ENCODE measurements around the gene IGF2BP2. TPM values are rescaled to one million over a fixed set of nuclear protein-coding genes. Genes with fewer than 3 reads are reported as not detected.

The IGF2BP2 gene
- total and polyA plus RNA-seq, 2 of the 8 experiments (the other 6 are each of a cell fraction or from before 2014, with no cell fraction given) = 7.4 to 121 TPM

GRCh38 chr3:185825639-185826481 lies 1.0 kb upstream of the IGF2BP2 start:
- H3K27ac ChIP-seq (ENCODE audit: low read depth, low read length) = peak overlapping the region; percentile 65
- H2BK120ac ChIP-seq (replicated peaks; ENCODE audit: low read depth, low read length) = no peak overlapping the region
- H3K4me2 ChIP-seq (ENCODE audit: insufficient read depth in 1 of 2, low read depth in 2 of 2, low read length in 2 of 2) = peak overlapping the region; percentile 87 to 93
- H3K14ac ChIP-seq (ENCODE audit: insufficient read length) = no peak overlapping the region
- H2AK5ac ChIP-seq (ENCODE audit: low read depth, low read length) = 0 out of 2 replicates have a peak overlapping the region, but pooled peaks have one; percentile 48
- peak overlapping the region; percentile 60; the same call in 1 of the 2 replicates for H2BK12ac ChIP-seq (ENCODE audit: low read depth, low read length)
- H3K23me2 ChIP-seq (ENCODE audit: low read depth, low read length) = peaks cover 14% of the 10 kb centered on the region; the same call in 1 of the 2 replicates
- POLR2A ChIA-PET (ENCODE audit: partially characterized antibody) = interaction anchor here (0.7 to 5.5 kb wide), 11 partner anchors 10 to 111 kb away, joined by 3 to 38 read pairs (median 4); partner anchors contain the start of gene TRA2B
- peaks cover 22% of the 10 kb centered on the region in 2 experiments; a peak in 3 of 4 replicates for H3K9me3 ChIP-seq (ENCODE audit: insufficient read depth in 2 of 2, low read depth in 1 of 2, low read length in 1 of 2)
- peak overlapping the region; percentile 94; the same call in 1 of the 2 replicates for H4K8ac ChIP-seq (ENCODE audit: extremely low read depth, insufficient read depth, low read length)
- CTCF ChIA-PET (ENCODE audit: partially characterized antibody) = interaction anchor here (1.3 kb wide), 1 partner anchor 9 kb away, joined by 4 read pairs; no protein-coding TSS in a partner anchor
- H2BK15ac ChIP-seq (ENCODE audit: low read length) = peak overlapping the region; percentile 61; the same call in 1 of the 2 replicates
- H3K27me3 ChIP-seq (replicated peaks in 1 of 4; ENCODE audit: control insufficient read depth in 3 of 4, extremely low read depth in 1 of 4, insufficient read depth in 3 of 4, low read length in 3 of 4) = peaks cover 0 to 6% (median 4%) of the 10 kb centered on the region in 4 experiments; a peak in 4 of 7 replicates
- peaks cover 2 to 65% of the 10 kb centered on the region in 2 experiments; a peak in 3 of 4 replicates for H3K79me2 ChIP-seq (ENCODE audit: control insufficient read depth in 1 of 2, insufficient read depth in 2 of 2, low read length in 2 of 2)
- H2BK5ac ChIP-seq (ENCODE audit: low read depth, low read length) = peak overlapping the region; percentile 83; the same call in 1 of the 2 replicates
- FAIRE-seq (no peak), DNase-seq (ENCODE audit: low read depth in 1 of 2, low spot score in 2 of 2) (peak in 1 of 2 experiments; percentile 73)
- H3K4ac ChIP-seq (replicated peaks; ENCODE audit: insufficient read length, low read depth, low read length) = peak overlapping the region; percentile 29
- no peak overlapping the region; the same call in 1 of the 2 replicates for H2BK20ac ChIP-seq (ENCODE audit: low read length)
- peak overlapping the region; percentile 43 to 84 (median 62); a peak in 6 of 7 replicates for H3K9ac ChIP-seq (replicated peaks in 1 of 4; ENCODE audit: extremely low read depth in 1 of 4, low read depth in 3 of 4, low read length in 3 of 4)
- WGBS, 2 experiments (ENCODE audit: extremely low coverage in 1 of 2, insufficient coverage in 1 of 2, insufficient read length in 1 of 2, insufficient replicate concordance in 2 of 2, low coverage in 1 of 2, low lambda C conversion rate in 2 of 2, missing lambda C conversion rate in 1 of 2) = 5% methylated on average over 51 of the region's 90 CpGs; no CpG with 5 or more reads in 1 of the 2 experiments
- peaks cover 2 to 37% (median 14%) of the 10 kb centered on the region in 4 experiments; a peak in 7 of 8 replicates for H3K36me3 ChIP-seq (ENCODE audit: control insufficient read depth in 2 of 4, insufficient read depth in 4 of 4, low read length in 3 of 4)
- H4K5ac ChIP-seq (ENCODE audit: insufficient read length, low read depth, low read length) = peak overlapping the region; percentile 44
- H3K18ac ChIP-seq (ENCODE audit: extremely low read depth, low read length) = peak overlapping the region; percentile 89
- no peak overlapping the region for H2AFZ ChIP-seq (ENCODE audit: low read length)
- peak overlapping the region; percentile 90 for H4K91ac ChIP-seq (replicated peaks; ENCODE audit: insufficient read length, low read length)
- H3K23ac ChIP-seq (ENCODE audit: insufficient read length) = no peak overlapping the region
- peaks cover 5% of the 10 kb centered on the region; the same call in 1 of the 2 replicates for H3K79me1 ChIP-seq (ENCODE audit: low read depth, low read length)
- peak overlapping the region; percentile 50 to 87 (median 71) for H3K4me3 ChIP-seq (ENCODE audit: extremely low read depth in 1 of 4, insufficient read depth in 2 of 4, low read depth in 3 of 4, low read length in 4 of 4)
- H4K20me1 ChIP-seq (replicated peaks in 1 of 2; ENCODE audit: control insufficient read depth in 1 of 2, insufficient read depth in 2 of 2, low read length in 2 of 2) = peaks cover 5 to 6% of the 10 kb centered on the region in 2 experiments
- H3K4me1 ChIP-seq (replicated peaks in 1 of 4; ENCODE audit: control insufficient read depth in 3 of 4, insufficient read depth in 4 of 4, low read length in 3 of 4) = peaks cover 3 to 8% (median 7%) of the 10 kb centered on the region in 4 experiments; a peak in 6 of 7 replicates
- peak overlapping the region; percentile 71 for H3K56ac ChIP-seq (replicated peaks; ENCODE audit: insufficient read length, low read depth, low read length)
- TF ChIP-seq EP300 (IDR thresholded peaks at IDR 0.05; ENCODE audit: borderline replicate concordance in 1 of 2, low read depth in 2 of 2, low read length in 2 of 2) = no peak
- TF ChIP-seq JUN (IDR thresholded peaks at IDR 0.05; ENCODE audit: low read depth, low read length) = no peak
- TF ChIP-seq JUND (IDR thresholded peaks at IDR 0.05; ENCODE audit: low read length) = no peak
- TF ChIP-seq RXRA (IDR thresholded peaks at IDR 0.05; ENCODE audit: insufficient read depth, low read depth, low read length) = no peak
- peak; percentile 11; the same call in 1 of the 2 replicates for TF ChIP-seq CREB1 (IDR thresholded peaks at IDR 0.05)
- no peak for TF ChIP-seq SIRT6 (IDR thresholded peaks at IDR 0.05; ENCODE audit: low read length)
- TF ChIP-seq YY1 (IDR thresholded peaks at IDR 0.05; ENCODE audit: low read depth, low read length) = no peak
- TF ChIP-seq NRF1 (IDR thresholded peaks at IDR 0.05; ENCODE audit: low read depth, low read length) = 0 out of 2 replicates have a peak, but pooled peaks have one; percentile 6
- TF ChIP-seq CHD2 (IDR thresholded peaks at IDR 0.05; ENCODE audit: low read length) = no peak

All from H1 (cell line).